Amygdala (tissue), 56 donors: ENCODE data around the gene ZNF333.

Experiments
- DNase-seq, 56 donors: peaks; one replicate each; lab custom pipeline; 2025; lab: John Stamatoyannopoulos, UW

ZNF333 gene

DNA sequence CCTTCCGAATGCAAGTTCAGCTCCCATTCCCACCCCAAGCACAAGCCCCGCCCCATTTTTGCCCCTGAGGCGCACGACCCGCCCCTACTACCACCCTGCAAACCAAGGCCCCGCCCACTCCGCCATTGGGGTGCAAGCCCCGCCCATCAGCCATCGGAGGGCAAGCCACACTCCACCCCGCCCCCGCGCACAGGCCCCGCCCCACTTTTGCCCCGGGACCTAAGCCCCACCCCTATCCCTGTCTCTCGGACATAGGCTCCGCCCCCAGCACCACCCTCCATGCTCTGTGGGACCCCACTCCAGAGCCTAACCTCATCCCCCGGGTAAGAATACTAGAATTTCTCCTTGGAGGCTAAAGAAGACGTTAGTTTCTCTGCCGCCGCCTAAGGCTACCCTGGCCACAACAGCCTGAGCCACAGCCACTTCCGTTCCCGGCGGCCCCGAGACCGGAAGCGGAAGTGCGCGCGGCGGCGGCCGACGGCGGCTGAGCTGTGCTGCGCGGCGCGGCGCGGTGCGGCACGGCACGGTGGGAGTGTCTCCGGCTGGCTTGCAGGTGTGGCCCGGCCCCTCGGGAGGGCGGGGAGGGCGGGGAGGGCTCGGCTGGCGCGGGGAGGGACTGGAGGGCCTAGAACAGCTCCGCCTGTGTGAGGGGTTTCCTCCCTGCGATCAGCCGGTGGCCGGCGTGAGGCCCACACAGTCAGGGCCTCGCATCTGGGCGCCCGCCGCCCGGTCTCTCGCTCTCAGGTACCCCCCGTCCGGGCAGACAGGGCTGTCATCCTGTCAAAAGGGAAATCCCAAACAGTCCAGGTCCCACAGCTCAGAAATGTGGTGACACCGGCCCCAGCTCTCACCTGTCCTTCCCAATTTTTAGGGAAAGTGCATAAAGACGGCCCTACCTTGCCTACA lies at the start of gene ZNF333:
TSS of gene ZNF333 (plus strand) at position 451 of the 906 bp plus-strand sequence. CDS start 3,444 bp downstream, outside the sequence.
- peak; percentile 46 to 98 (median 90) for DNase-seq

DNA sequence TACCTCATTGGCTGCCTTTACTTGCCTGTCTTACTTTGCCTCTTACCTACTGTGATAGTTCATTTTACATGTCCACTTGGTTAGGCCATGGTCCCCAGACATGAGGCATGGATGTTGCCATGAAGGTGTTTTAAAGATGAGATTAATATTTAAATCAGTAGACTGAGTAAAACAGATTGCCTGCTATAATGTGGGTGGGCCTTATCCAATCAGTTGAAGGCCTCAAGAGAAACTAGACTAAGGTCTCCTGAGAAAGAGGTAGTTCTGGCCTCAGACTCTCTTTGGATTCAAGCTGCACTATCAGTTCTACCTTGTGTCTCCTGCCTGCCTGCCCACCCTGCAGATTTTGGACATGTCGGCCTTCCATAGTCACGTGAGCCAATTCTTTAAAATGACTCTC lies 41.3 kb upstream of the ZNF333 start:
- DNase-seq: no peak

DNA sequence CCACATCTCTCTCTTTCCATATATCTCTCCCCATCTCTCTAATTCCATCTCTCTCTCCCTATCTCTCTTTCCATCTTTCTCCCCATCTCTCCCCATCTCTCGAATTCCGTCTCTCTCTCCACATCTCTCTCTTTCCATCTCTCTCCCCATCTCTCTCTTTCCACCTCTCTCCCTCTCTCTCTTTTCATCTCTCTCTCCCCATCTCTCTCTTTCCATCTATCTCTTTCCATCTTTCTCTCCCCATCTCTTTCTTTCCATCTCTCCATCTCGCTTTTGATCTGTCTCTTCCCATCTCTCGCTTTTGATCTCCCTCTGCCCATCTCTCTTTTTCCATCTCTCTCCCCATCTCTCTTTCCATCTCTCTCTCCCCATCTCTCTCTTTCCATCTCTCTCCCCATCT lies 40.8 kb upstream of the ZNF333 start:
- DNase-seq: no peak

DNA sequence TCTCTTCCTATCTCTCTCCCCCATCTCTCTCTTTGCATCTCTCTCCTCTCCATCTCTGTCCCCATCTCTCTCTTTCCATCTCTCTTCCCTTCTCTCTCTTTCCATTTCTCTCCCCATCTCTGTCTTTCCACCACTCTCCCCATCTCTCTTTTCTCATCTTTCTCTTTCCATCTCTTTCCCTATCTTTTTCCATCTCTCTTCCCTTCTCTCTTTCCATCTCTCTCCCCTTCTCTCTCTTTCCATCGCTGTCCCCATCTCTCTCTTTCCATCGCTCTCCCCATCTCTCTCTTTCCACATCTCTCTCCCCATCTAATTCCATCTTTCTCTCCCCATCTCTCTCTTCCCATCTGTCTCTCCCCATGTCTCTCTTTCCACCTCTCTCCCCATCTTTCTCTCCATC lies 39.7 kb upstream of the ZNF333 start:
- no peak for DNase-seq

DNA sequence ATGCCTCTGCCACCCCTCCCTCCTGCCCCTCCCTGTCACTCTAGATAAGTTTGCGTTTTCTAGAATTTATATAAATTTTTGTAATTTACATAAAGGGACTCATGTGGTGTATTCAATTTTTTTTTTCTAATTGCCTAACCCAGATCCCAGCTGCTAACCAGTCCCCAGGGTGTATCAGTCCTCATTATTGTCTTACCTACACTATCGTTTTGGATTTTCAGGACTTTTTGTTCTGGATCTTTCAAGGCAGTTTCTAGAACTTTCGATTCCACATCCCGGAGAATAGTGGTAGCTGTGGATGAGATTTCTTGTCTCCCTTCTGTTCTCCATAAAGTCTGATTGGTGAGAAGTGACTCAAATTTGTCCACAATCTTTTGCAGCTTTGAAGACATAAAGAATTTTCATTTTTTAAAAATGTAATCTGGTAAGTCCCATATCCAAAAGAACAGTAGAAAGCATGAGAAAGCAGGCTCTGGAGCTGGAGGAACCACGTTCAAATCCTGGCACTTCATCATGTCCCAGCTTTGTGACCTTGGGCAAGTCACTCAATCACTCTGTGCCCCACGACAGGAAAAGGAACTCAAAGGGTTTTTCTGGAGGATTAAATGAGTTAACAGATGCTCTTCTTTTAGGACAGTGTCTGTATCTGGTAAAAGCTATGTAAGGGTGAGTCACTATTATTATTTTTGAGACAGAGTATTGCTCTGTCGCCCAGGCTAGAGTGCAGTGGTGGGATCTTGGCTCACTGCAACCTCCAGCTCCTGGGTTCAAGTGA lies 34.9 kb upstream of the ZNF333 start:
- DNase-seq: no peak

DNA sequence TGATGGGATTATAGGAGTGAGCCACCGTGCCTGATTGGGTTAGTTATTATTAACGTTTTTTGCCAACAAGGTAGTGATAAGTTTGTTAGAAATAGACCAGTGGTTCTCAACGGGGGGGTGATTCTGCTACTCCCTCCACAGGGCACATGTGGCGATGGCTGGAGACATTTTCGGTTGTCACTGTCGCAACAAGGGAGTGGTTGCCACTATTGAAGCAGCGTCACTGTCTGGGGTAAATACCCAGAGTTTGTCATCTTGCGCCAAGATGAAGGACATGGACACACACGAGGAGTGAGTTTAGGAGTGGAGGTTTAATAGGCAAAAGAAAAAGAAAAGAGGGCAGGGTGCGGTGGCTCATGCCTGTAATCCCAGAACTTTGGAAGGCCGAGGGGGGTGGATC lies 34.1 kb upstream of the ZNF333 start:
- no peak for DNase-seq

DNA sequence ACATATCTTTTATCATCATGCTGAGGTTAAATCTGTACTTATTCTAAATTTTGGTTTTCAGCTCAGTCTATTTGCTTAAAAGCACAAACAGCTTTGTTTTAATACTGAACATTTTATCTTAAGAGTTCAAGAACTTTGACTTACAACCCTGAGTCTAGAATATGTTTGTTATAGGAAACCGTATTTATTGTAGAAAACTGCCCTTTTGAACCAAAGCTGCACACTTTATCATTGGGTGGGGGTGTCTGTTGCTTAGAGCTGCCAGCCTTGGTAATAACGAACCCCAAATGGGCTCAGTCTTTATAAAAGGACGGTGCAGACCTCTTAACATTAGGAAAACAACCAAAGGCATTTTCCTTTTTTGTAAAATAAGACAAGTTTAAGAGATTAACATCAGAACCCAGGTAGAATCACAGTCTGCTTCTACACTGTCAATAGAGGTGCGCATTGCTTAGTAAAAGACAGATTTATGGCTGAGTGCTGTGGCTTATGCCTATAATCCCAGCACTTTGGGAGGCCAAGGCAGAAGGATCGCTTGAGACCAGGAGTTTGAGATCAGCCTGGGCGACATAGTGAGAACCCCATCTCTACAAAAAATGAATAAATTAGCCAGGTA lies 29.9 kb upstream of the ZNF333 start:
- DNase-seq: no peak

DNA sequence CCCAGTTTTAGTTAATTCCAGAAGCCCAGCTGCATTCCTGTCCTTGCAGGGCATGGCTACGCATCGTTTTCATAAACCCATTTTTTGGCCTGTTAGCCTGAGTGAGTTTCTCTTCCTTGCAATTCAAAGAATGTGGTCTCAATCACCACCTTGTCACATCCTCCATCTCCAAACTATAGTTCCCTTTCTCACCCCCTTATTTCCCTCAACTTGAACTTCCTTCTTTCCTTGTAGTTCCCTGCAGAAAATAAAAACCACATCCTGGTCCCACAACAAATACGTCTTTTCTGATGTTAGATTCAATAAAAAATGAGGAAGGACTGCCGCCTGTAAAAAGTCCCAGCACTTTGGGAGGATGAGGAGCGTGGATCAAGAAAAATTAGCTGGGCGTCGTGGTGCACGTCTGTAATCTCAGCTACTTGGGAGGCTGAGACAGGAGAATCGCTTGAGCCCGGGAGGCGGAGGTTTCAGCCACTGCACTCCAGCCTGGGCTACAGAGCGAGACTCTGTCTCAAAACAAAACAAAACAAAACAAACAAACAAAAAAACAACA lies 28.4 kb upstream of the ZNF333 start:
- DNase-seq: no peak

DNA sequence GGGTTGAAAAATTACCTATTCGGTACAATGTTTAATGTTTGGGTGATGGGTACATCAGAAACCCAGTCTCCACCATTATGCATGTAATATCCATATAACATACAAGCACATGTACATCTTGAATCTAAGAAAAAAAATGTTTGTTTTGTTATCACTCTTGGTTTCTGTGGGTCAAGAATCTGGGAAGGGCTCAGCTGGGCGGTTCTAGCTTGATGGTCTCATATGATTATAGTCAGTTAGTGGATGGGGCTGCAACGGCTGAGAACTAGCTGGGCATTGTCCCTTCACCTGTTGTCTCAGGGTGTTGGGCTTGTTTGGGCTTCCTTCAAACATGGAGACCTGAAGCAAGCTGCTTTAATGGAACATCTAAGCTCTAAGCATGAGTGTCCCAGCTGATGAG lies 19.9 kb upstream of the ZNF333 start:
- no peak for DNase-seq

DNA sequence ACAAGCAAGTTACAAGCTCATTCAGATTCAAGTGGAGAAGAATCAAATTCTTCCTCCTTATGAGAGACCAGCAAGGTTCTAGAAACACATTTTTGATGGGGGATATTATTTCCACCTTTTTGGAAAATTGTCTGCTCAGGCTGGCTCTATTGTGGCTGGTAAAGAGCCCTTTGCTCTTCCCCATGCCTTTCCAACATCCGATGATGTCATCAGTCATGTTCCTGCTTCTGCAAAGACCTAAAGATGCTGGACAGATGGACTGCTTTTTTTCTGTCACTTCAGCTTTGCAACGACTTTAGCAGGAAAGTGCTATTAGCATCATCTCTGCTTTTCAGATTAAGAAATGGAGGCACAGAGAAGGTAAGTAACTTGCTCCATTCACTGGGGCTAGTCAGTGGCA lies 19.4 kb upstream of the ZNF333 start:
- no peak for DNase-seq

DNA sequence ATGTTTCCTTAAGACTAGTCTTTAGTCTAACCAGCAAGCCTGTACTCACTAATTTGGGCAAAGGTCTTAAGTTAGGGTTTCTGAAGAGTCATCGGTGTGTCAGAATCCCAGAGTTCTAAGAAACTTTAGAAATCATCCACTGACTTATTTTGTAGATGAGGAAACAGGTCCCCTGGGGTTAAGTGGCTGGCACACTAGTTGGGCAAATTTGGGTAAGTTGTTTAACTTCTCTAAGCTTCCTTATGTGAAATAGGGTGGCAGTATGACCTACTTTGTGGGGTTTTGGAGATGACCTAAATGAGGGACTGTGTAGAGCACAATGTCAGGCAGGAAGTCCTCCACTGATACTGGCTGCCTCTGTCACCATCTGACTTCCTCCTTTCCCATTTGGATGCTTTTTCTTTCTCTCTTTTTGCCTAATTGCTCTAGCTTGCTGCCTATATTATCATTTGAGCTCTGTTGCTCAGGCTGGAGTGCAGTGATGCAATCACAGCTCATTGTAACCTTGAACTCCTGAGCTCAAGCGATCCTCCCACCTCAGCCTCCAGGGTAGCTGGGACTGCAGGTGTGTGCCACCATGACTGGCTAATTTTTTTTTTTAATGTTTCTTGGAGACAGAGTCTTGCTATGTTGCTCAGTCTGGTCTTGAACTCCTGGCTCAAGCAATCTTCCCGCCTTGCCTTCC lies 17.5 kb upstream of the ZNF333 start:
- no peak for DNase-seq

DNA sequence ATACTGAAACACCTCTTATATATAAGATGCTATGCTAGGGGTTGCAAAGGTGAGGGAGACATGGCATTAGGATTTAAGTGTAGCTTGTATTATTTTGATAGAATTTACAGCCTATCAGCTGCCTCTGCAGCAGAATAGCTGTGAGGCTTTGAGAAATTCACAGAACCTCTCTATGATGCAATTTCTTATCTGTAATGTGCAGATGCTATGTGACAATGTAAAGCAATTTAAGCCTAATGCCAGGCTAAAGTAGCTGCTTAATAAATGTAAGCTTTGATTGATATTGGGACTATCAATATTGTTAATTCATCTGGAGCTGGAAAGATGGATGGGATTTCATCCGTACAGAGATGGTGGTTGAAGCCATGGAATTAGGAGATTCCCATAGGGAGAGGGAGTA lies 16.8 kb upstream of the ZNF333 start:
- DNase-seq: no peak

DNA sequence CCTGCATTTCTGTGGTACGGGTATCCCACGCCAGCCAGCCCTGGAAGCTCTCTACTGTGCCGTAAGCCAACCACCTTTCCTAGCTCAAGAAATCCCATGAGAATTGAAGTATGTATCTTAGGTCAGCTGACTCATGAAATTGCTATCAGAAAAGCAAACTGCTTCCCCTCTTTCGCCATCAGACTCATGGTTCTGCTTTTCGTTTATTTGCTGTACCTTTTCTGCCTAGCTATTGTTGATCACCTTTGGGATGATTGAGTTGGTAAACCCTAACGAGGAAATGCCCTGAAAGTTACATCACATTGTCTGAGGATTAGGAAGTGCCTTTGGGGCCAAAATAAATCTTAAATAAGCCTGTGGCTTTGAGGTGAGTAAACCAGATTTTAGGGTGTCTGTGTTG lies 15.1 kb upstream of the ZNF333 start, which contains the start of gene ADGRE3:
TSS of gene ADGRE3 (minus strand) at position 81 of the 400 bp plus-strand sequence. CDS start at position 7, 74 bp downstream.
- no peak for DNase-seq

DNA sequence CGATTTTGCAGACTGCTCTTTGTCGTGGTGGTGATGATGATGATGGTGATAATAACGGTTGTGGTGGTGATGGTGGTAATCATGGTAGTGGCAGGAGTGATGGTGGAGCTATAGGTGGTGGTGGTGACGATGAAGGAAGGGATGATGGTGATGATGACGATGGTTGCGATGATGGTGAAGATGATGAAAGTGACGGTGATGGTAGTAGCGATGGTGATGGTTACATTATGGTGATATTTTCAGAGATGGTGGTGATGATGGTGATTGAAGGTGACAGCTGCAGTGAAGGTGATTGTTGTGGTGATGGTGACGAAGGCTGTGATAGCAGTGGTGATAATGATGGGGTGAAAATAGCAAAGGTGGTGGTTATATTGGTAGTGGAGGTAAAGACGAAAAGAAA lies 13.1 kb upstream of the ZNF333 start:
- DNase-seq: no peak

DNA sequence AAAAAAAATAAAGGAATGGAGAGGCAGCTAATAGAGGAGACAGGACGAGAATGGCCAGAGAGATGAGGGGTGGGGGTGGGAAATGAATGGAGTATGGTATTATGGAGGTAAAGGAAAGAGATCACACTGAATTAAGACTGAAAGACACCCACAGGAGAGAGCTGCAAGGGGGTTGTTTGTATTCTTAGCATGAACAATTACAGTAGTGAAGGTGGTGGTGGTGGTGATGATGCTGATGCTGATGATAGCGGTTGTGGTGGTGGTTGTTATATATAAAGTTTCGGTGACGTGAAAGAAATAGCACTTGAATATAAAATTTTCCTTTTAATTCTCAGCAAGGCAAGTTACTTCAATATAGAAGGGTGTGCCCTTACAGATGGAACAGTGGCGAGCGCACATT lies 12.4 kb upstream of the ZNF333 start:
- DNase-seq: no peak

DNA sequence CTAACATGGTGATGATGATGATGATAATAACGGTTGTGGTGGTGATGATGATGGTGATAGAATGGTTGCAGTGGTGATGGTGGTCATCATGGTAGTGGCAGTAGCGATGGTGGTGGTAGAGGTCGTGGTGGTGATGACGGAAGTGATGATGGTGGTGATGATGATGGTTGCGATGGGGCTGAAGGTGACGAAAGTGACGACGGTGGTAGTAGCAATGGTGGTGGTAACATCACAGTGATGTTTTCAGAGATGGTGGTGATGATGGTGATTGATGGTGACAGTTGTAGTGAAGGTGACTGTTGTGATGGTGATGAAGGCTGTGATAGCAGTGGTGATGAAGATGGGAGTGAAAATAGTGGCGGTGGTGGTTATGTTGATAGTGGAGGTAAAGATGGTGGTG lies 11.6 kb upstream of the ZNF333 start:
- DNase-seq: no peak

DNA sequence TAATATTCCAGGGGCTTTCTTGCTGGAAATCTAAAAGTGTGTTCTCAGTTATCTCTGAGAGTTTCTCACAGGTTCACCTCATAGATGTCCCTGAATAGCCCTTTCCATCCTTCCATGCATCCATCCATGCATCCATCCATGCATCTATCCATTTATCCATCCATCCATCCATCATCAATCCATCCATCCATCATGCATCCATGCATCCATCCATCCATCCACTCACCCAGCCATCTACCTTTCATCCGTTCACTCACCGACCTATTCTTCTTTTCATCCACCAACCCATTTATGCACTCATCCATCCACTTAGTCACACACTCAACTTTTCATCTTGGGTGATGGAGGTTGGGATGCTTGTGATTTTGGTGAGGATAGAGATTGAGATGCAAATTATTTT lies 7.8 kb upstream of the ZNF333 start:
- no peak for DNase-seq

DNA sequence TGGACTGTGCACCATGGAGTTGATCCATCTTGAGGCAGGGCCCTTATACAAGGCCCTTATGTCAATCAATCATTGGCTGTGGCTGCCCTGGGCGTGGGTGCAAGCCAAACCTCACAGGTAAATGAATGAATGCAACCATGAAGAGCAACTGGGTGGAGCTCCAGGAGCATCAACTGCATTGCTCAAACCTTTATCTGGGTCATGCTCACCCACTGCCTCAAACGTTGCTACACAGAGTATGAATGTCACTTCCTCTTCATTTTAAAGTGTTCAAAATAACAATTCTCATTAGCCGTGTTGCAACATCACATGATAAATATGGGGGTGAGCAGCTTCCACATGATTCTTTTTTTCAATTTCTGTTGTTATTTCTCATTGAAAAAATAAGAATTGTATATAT lies 6.4 kb upstream of the ZNF333 start:
- no peak for DNase-seq

DNA sequence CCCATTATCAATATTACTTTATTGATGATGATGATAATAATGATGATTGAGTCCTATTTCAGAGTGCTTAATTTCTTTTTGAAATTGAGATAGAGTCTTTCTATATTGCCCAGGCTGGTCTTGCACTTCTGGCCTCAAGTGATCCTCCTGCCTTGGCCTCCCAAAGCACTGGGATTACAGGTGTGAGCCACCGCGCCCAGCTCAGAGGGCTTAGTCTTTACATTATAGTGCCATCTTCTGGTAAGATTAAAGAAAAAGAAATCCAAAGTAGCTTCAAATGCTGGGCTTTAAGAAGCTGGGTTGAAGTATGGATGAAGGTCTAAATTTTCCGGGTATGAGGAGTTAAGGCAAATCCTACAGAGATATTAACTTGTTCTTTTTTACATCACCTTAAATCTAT lies 3.4 kb upstream of the ZNF333 start:
- no peak for DNase-seq

DNA sequence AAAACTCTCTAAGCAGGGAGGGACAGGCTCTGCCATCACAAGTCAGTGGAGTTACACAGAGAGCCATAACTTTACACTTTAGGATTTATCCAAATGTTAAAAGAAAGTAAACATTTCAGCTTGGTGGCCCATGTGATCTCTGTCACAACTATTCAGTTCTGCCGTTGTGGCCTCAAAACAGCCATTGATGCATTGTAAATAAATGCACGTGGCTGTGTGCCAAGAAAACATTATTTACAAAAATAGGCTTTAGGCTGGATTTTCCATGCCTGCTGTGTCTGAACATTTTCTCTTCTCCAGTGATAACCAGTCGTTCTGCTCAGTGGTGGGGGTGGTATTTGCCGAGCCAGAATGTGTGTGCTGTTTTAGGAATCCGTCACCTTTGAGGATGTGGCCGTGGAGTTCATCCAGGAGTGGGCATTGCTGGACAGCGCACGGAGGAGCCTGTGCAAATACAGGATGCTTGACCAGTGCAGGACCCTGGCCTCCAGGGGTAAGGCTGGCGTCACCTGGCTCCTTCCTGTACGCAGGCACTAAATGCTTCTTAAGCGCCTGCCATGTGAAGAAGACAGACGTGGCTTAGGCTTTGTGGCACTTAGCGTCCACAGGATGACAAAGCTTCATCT lies 4.9 kb downstream of the ZNF333 start:
- DNase-seq: no peak
